ENCODE data around the gene IGFN1. TPM values are rescaled to one million over a fixed set of nuclear protein-coding genes. Genes with fewer than 3 reads are reported as not detected.

IGFN1 gene
- polyA plus RNA-seq, 1 donor from 2014 or later, result not detected

- no peaks in the 10 kb centered on the region for H3F3A ChIP-seq (ENCODE audit: insufficient read depth, low read length, poor library complexity, severe bottlenecking)
- H3K4me2 ChIP-seq (ENCODE audit: low read length), result no peak overlapping the region
- H3K9me3 ChIP-seq (ENCODE audit: low read length), result no peaks in the 10 kb centered on the region
- H3K4me3 ChIP-seq (ENCODE audit: low read length), result no peak overlapping the region
- H3K36me3 ChIP-seq (ENCODE audit: insufficient read depth, low read length), result no peaks in the 10 kb centered on the region
- no peaks in the 10 kb centered on the region for H3K9me2 ChIP-seq (ENCODE audit: insufficient read depth, low read length)
- no peak for TF ChIP-seq EP300 (conservative IDR thresholded peaks at IDR 0.05; ENCODE audit: poor library complexity, severe bottlenecking)
- TF ChIP-seq EZH2 (IDR thresholded peaks at IDR 0.05; ENCODE audit: borderline replicate concordance, insufficient read depth, low read length, poor library complexity, severe bottlenecking), result no peak
- TF ChIP-seq SMC3 (conservative IDR thresholded peaks at IDR 0.05; ENCODE audit: poor library complexity), result no peak
- no peak for TF ChIP-seq POLR2AphosphoS5 (IDR thresholded peaks at IDR 0.05)
- TF ChIP-seq RAD21 (conservative IDR thresholded peaks at IDR 0.05), result no peak
- no peak for TF ChIP-seq REST (IDR thresholded peaks at IDR 0.05; ENCODE audit: borderline replicate concordance)
- TF ChIP-seq CTCF (IDR thresholded peaks at IDR 0.05; ENCODE audit: poor library complexity, severe bottlenecking), result no peak
- TF ChIP-seq TAF1 (IDR thresholded peaks at IDR 0.05; ENCODE audit: low read depth), result no peak
- TF ChIP-seq MXI1 (conservative IDR thresholded peaks at IDR 0.05; ENCODE audit: poor library complexity, severe bottlenecking), result no peak
- H3K9ac ChIP-seq (ENCODE audit: low read length), result no peak overlapping the region
- H3K27ac ChIP-seq (ENCODE audit: low read length), result no peak overlapping the region
- H3K27me3 ChIP-seq (ENCODE audit: insufficient read depth, low read depth, low read length), result no peaks in the 10 kb centered on the region
- no peaks in the 10 kb centered on the region for H4K20me1 ChIP-seq (ENCODE audit: insufficient read depth)
- no peaks in the 10 kb centered on the region for H3K79me2 ChIP-seq (replicated peaks; ENCODE audit: insufficient read depth, low read length)
- no peak overlapping the region for H2AFZ ChIP-seq (ENCODE audit: low read depth, low read length)
Observed at GRCh38 chr1:201180901-201181300, 9.7 kb upstream of the IGFN1 start.

- Histone ChIP-seq H3K79me2 (replicated peaks; ENCODE audit: insufficient read depth, low read length) (no peaks in the 10 kb centered on the region), H3K9me2 (ENCODE audit: insufficient read depth, low read length) (no peaks in the 10 kb centered on the region), H3K9ac (ENCODE audit: low read length) (no peak overlapping the region), H3K4me2 (ENCODE audit: low read length) (no peak overlapping the region), H2AFZ (ENCODE audit: low read depth, low read length) (no peak overlapping the region), H3K36me3 (ENCODE audit: insufficient read depth, low read length) (no peaks in the 10 kb centered on the region), H4K20me1 (ENCODE audit: insufficient read depth) (no peaks in the 10 kb centered on the region), H3K27ac (ENCODE audit: low read length) (no peak overlapping the region), H3K4me3 (ENCODE audit: low read length) (no peak overlapping the region), H3F3A (ENCODE audit: insufficient read depth, low read length, poor library complexity, severe bottlenecking) (no peaks in the 10 kb centered on the region), H3K27me3 (ENCODE audit: insufficient read depth, low read depth, low read length) (no peaks in the 10 kb centered on the region), H3K9me3 (ENCODE audit: low read length) (no peaks in the 10 kb centered on the region)
- TF ChIP-seq MXI1 (conservative IDR thresholded peaks at IDR 0.05; ENCODE audit: poor library complexity, severe bottlenecking), result no peak
- TF ChIP-seq SMC3 (conservative IDR thresholded peaks at IDR 0.05; ENCODE audit: poor library complexity), result no peak
- TF ChIP-seq CTCF (IDR thresholded peaks at IDR 0.05; ENCODE audit: poor library complexity, severe bottlenecking), result no peak
Observed at GRCh38 chr1:201181323-201181722, 9.3 kb upstream of the IGFN1 start.
